ENCODE data around the gene ESRP2.

The ESRP2 gene

DNA sequence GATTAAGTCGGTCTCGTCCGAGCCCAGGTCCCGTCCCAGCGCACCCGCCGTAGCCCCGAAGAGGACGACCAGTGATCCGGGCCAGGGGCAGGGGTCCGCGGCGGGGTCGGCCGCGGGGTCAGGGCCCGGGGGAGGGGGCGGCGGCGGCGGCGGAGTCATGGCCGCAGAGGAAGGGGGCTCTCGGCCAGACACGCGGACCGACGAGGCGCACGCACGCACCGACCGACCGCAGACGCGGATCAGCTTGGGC, at the start of gene ESRP2:
ESRP2 (minus strand) TSS at position 241 of the 250 bp plus-strand sequence; CDS start at position 159, 82 bp downstream.
- Mint-ChIP-seq H3K27me3 (no peaks in the 10 kb centered on the region), H3K9me3 (no peaks in the 10 kb centered on the region), H3K36me3 (no peaks in the 10 kb centered on the region), H3K27ac (peak within 1 kb of the TSS; percentile 89), H3K4me3 (peak within 1 kb of the TSS; percentile 95), H3K4me1 (peaks cover 34% of the 10 kb centered on the region)

DNA sequence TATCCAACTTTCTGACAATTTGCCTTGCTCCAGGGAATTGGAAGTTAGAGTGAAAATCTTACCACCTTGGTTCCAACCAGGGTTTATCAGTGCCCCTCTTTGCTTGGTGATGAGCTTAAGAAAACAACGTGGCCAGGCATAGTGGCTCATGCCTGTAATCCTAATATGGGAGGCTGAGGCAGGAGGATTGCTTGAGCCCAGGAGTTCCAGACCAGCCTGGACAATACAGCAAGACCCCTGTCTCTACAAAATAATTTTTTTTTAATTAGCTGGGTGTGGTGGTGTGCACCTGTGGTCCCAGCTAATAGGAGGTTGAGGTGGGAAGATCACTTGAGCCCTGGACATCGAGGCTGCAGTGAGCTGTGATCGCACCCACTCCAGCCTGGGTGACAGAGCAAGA, 49.8 kb upstream of the ESRP2 start:
- Mint-ChIP-seq H3K9me3 (no peaks in the 10 kb centered on the region), H3K4me3 (peak overlapping the region; percentile 69), H3K36me3 (peaks cover 39% of the 10 kb centered on the region), H3K27me3 (no peaks in the 10 kb centered on the region), H3K27ac (peak overlapping the region; percentile 57), H3K4me1 (peaks cover 93% of the 10 kb centered on the region)

DNA sequence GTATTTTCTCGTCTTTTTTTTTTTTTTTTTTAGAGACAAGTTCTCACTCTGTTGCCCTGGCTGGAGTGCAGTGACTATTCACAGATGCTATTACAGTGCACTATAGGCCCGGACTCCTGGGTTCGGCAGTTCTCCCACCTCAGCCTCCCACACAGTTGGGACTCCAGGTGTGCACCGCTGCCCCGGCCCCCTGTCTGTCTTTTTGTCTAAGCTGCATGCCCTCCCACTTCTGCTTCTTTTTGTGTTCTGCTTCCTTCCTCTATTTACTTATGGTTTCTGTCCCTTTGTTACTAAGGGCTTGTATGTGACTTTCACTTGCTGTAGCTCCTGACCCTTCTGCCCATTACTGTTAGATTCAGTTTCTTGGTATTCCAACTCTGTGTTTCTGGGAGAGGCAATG, 48.9 kb upstream of the ESRP2 start:
- peaks cover 89% of the 10 kb centered on the region for H3K4me1 Mint-ChIP-seq
- no peaks in the 10 kb centered on the region for H3K27me3 Mint-ChIP-seq
- peak overlapping the region; percentile 81 for H3K27ac Mint-ChIP-seq
- peak overlapping the region; percentile 69 for H3K4me3 Mint-ChIP-seq
- H3K9me3 Mint-ChIP-seq: no peaks in the 10 kb centered on the region
- peaks cover 40% of the 10 kb centered on the region for H3K36me3 Mint-ChIP-seq

DNA sequence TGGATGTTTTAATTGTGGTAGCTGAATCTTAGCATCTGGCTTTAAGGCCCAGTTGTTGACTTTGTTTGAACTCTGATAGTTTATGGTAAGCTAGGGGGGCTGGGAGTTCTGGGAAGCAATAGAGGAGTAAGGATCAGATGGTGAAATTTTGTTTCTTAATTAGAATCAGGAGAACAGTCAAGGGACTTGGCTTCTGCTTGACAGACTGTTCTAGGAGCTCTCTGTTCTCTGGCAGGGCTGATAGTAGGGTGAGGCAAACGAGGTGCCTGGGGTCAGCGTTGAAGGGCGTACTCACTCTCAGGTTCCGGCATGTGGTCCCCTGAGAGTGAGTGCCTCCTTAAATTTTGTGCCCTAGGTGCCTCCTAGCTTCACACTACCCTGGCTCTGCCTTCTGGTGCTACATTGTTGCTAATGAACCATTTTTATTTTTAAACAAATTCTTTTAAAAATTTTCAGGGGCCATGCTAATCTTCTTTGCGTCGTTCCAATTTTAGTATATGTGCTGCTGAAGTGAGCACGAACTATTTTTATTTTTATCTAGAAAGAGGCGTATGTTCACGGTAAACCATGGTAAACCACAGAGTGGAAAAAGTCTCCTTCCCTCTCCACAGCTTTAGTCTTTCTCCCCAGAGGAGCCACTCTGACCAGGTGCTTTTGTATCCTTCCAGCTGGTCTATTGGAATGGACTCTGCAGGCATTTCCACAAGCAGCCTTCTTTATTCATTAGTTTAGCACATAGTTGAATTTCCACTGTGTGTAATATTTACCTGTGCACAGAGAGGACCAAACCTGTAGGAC, 48.1 kb upstream of the ESRP2 start:
- Mint-ChIP-seq H3K36me3 (peaks cover 40% of the 10 kb centered on the region), H3K9me3 (no peaks in the 10 kb centered on the region), H3K27me3 (no peaks in the 10 kb centered on the region), H3K27ac (peak overlapping the region; percentile 81), H3K4me1 (peaks cover 89% of the 10 kb centered on the region), H3K4me3 (peak overlapping the region; percentile 69)

DNA sequence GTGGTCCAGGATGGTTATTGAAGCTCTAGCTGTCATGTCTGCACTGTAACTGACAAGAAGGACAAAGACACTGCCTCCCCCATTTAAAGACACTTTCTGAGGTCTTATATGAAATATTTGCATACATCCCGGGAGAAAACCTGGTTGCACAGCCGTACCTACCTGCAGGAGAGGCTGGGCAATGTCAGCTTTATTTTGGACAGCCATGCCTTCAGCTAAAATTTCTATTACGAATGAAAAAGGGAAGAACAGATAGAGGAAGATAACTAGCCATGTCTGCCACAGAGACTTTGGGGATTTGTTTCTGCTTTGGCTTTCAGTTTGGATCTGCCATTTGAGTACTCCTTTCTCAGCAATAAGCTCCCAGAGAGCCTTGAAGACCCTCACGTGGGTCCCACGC, 47.4 kb upstream of the ESRP2 start:
- H3K4me3 Mint-ChIP-seq: peak overlapping the region; percentile 69
- H3K9me3 Mint-ChIP-seq: no peaks in the 10 kb centered on the region
- H3K4me1 Mint-ChIP-seq: peaks cover 88% of the 10 kb centered on the region
- H3K27ac Mint-ChIP-seq: peak overlapping the region; percentile 81
- peaks cover 40% of the 10 kb centered on the region for H3K36me3 Mint-ChIP-seq
- no peaks in the 10 kb centered on the region for H3K27me3 Mint-ChIP-seq

DNA sequence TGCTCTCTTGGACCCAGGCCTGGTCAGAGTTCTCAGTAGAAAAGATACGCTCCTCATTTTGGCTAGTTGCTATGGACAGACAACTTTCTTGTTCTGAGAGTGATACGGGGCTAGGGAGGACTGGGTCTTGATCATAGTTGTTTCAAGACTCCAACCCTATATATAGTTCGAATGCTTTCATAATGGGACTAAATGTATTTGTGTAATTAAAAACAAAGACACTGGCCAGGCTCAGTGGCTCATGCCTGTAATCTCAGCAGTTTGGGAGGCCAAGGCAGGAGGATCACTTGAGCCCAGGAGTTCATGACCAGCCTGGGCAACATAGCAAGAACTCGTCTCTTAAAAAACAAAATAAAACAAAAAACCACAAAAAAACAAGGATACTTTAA, 46.1 kb upstream of the ESRP2 start:
- peaks cover 34% of the 10 kb centered on the region for H3K36me3 Mint-ChIP-seq
- H3K27me3 Mint-ChIP-seq: no peaks in the 10 kb centered on the region
- H3K4me3 Mint-ChIP-seq: peak overlapping the region; percentile 64
- peak overlapping the region; percentile 88 for H3K27ac Mint-ChIP-seq
- H3K9me3 Mint-ChIP-seq: no peaks in the 10 kb centered on the region
- H3K4me1 Mint-ChIP-seq: peaks cover 75% of the 10 kb centered on the region

DNA sequence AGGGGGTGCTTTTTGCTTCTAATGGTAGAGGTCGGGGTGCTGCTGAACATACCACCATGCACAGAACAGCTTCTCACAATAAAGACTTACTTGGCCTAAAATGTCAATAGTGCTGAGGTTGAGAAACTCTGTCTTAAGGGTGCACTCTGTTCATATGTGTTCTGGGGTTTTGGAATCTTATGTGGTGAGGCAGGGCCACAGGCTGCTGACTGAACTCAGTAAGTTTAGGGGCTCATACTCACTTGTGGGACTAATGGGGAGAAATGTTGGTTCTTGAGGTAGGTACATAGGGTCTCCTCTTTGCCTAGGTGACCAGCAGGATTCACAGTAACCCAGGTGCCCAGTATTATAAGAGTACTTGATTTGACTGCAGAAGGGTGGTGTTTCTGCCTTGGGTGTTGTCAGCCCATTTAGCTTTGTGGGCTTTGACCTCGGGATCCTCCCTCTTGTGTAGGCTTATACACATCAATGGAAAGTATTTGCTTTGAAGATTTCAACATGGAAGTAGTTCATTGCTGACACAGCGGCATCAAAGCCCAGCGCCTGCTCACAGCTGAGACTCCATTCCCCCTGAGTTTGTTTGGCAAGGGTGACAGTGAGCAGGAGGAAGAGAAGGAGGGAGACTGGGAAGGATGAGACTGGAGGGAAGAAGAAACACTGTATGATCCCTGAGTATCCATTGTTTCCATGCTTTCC, 45.6 kb upstream of the ESRP2 start:
- peaks cover 71% of the 10 kb centered on the region for H3K4me1 Mint-ChIP-seq
- peak overlapping the region; percentile 88 for H3K27ac Mint-ChIP-seq
- peaks cover 32% of the 10 kb centered on the region for H3K36me3 Mint-ChIP-seq
- H3K27me3 Mint-ChIP-seq: no peaks in the 10 kb centered on the region
- H3K4me3 Mint-ChIP-seq: peak overlapping the region; percentile 64
- H3K9me3 Mint-ChIP-seq: no peaks in the 10 kb centered on the region

DNA sequence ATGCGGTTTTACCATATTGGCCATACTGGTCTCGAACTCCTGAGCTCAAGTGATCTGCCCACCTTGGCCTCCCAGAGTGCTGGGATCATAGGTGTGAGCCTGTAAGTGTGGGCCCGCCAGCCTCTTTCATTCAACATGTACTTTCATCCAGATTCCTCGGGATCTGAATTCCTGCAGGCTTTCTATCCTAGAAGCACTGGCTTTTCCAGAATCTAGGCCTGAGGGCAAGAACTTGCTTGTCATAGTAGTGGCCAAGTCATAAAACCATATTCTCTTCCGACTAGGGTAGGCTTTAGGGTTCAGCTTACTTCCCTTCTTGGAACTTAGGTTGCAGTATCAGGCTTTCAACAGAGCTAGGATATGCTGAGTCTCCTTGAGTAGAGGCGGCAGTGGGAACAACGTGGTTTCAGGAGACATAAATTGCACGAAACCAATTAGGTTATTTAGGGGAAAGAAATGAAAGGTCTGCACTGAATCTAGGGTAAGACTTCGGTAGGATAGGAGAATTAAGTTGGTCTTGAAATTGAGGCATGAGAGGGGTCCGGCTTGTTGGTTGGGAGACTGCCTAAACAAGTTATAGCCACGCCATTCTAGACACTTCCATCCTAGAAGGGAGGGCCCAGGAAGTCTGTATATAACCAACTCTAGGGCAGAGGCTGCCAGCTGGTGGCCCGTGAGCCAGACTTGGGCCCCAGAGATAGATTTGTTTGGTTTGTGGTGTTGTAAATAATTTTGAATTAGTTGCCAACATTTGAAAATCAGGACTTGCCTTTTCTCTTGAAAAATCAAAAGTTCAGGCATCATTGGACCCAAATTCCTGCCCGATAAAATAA, 44.0 kb upstream of the ESRP2 start:
- Mint-ChIP-seq H3K9me3 (no peaks in the 10 kb centered on the region), H3K27ac (peak overlapping the region; percentile 88), H3K4me1 (peaks cover 71% of the 10 kb centered on the region), H3K36me3 (peaks cover 32% of the 10 kb centered on the region), H3K27me3 (no peaks in the 10 kb centered on the region), H3K4me3 (peak overlapping the region; percentile 40)

DNA sequence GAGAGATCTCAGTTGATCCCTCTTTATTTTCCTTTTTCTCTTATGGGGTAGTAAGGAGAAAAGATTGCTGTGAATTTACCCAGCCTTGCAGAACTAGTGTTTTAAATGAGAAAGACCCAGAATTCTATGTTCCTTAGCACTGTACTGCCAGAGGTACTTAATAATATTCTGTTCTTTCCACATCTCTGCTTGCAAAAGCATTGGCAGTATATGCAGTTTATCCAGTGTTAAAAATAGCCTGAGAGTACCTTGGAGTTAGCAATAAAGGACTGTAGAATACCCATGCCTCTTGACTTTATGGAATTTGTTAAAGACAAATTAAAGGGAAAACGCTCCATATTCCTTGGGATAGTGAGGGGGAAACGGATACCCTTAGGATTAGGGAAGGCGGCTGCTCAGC, 40.3 kb upstream of the ESRP2 start:
- peak overlapping the region; percentile 73 for H3K4me3 Mint-ChIP-seq
- no peaks in the 10 kb centered on the region for H3K9me3 Mint-ChIP-seq
- H3K36me3 Mint-ChIP-seq: peaks cover 22% of the 10 kb centered on the region
- H3K4me1 Mint-ChIP-seq: peaks cover 67% of the 10 kb centered on the region
- H3K27me3 Mint-ChIP-seq: no peaks in the 10 kb centered on the region
- H3K27ac Mint-ChIP-seq: peak overlapping the region; percentile 76

DNA sequence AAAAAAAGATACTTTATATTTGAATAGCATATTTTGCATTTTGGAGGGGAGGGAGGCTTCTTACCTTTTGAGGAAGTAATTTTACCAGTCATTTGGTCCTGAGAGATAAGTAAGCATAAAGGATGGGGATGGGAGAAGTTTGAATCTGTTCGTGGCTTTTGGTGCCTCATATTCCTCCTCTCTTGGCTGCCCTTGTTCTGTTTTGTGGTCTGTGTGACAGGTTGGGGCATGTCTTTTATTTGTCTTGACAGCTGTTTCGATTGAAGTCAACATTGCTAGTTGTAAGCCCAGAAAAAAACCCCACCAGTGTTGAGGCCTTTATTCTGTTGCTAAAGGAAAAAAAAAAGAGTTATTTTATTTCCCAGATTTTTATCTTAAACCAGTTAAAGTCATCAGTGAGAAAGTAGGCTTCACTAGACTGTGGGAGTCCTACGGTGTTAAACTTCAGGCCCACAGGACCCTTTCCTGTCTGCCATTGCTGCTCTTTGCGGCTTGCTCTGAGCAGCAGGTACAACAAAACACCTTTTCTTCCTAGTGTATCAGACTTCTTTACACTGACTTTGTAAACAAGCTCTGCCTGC, 39.8 kb upstream of the ESRP2 start:
- H3K4me3 Mint-ChIP-seq: peak overlapping the region; percentile 73
- peaks cover 67% of the 10 kb centered on the region for H3K4me1 Mint-ChIP-seq
- H3K9me3 Mint-ChIP-seq: no peaks in the 10 kb centered on the region
- peaks cover 18% of the 10 kb centered on the region for H3K36me3 Mint-ChIP-seq
- peak overlapping the region; percentile 76 for H3K27ac Mint-ChIP-seq
- H3K27me3 Mint-ChIP-seq: no peaks in the 10 kb centered on the region

DNA sequence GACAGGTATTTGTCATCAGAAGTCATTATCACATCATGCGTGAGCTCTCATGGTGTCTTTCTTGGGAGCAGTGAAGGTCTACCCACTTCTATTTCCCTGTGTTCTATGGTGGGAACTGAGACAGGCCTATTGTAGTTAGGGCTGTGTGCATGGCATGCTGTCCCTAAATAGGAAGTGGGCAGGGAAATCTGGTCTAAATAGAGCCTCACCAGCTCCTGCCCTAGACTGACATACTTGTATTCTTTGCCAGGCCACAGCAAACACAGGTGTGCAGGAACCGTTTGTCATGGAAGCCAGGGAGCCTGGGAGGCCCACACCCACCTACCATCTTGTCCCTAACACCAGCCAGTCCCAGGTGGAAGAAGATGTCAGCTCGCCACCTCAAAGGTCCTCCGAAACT, 38.5 kb upstream of the ESRP2 start:
- Mint-ChIP-seq H3K27me3 (no peaks in the 10 kb centered on the region), H3K36me3 (peaks cover 14% of the 10 kb centered on the region), H3K4me3 (peak overlapping the region; percentile 73), H3K27ac (peak overlapping the region; percentile 87), H3K4me1 (peaks cover 71% of the 10 kb centered on the region), H3K9me3 (no peaks in the 10 kb centered on the region)

DNA sequence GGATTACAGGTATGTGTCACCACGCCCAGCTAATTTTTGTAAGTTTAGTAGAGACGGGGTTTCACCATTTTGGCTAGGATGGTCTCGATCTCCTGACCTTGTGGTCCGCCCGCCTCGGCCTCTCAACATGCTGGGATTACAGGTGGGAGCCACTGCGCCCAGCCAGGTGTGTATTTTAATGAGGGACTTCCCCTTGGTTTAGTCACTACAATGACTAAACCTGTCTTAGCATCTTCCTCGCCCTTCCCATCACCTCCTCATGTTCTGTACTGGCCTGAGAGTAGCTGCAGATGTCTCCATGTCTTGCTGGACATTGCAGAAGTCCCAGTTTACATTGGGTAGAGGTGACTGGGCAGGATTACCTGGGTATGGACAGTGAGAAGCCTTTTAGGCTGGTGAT, 38.0 kb upstream of the ESRP2 start:
- Mint-ChIP-seq H3K4me1 (peaks cover 73% of the 10 kb centered on the region), H3K36me3 (peaks cover 14% of the 10 kb centered on the region), H3K4me3 (peak overlapping the region; percentile 73), H3K27me3 (no peaks in the 10 kb centered on the region), H3K9me3 (no peaks in the 10 kb centered on the region), H3K27ac (peak overlapping the region; percentile 87)

DNA sequence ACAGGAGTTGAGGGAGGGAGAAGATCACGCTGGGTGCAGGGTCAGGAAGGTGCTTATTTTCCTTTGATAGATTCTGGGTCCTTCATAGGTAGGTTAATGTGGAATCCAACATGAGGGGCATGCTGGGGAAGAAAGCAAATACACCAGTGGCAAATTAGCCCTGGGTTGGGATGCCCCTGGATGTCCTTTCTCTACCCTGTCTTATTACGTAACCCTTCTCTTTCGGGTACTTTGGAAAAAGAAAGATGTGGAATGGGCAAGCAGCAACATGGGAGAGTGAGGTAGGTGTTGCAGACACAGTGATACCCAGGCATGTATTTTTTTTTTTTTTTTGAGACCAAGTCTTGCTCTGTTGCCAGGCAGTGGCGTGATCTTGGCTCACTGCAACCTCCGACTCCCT, 37.5 kb upstream of the ESRP2 start:
- Mint-ChIP-seq H3K9me3 (no peaks in the 10 kb centered on the region), H3K4me3 (peak overlapping the region; percentile 73), H3K27ac (peak overlapping the region; percentile 97), H3K4me1 (peaks cover 74% of the 10 kb centered on the region), H3K27me3 (no peaks in the 10 kb centered on the region), H3K36me3 (peaks cover 14% of the 10 kb centered on the region)

DNA sequence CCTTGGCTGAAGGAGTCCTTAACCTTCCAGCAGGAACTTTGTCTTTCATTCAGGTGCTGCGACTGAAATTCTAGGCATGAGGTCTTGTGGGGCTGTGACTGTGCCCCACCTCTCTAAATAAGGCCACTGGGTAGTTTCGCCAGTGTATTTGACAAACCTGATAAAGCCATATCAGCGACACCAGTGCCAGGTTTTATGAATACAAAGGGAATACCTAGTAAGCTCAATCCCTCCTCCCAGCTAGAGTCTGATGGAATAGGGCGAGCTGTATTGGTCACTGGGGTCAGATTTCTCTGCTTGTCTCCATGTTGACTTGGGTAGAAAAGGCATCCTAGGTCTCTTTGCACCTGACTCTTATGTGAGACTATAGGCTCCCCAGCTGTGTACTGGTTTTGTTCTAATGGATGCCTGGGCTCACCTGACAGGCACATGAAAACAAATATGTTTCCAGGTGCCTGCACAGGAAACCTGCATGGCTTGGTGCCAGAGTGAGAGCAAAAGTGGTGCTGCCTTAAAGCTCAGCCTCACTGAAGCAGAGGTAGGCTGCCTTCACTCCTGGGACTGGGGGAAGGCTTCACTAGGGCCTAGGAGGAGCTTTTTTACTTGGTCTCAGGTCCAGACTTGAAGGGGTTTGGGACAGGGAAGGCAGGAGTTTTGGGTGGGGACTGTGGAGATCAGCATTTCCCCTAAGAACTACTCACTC, 36.7 kb upstream of the ESRP2 start:
- H3K4me3 Mint-ChIP-seq: peak overlapping the region; percentile 73
- no peaks in the 10 kb centered on the region for H3K27me3 Mint-ChIP-seq
- no peaks in the 10 kb centered on the region for H3K9me3 Mint-ChIP-seq
- H3K27ac Mint-ChIP-seq: peak overlapping the region; percentile 97
- H3K4me1 Mint-ChIP-seq: peaks cover 82% of the 10 kb centered on the region
- H3K36me3 Mint-ChIP-seq: peaks cover 14% of the 10 kb centered on the region

DNA sequence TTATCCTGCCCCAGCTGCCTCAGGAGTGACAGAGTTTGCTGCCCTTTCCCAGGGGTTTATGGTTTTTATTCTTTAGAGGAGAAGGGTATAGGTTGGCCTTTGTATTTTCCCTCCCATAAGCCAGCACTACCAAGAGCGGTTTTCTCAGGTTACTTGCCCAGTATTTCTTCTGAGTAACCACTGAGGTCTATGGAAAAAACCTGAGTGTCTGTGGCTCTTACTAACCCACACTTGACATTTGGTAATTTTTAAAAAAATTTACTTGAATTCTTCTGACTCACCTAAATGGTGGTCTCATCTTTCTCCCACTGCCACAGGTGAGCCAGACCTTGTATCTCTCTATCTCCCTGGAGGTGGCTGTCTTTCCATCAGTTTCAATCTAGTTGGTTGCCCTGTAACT, 34.4 kb upstream of the ESRP2 start:
- Mint-ChIP-seq H3K4me3 (peak overlapping the region; percentile 27), H3K27ac (peak overlapping the region; percentile 87), H3K27me3 (no peaks in the 10 kb centered on the region), H3K4me1 (peaks cover 89% of the 10 kb centered on the region), H3K36me3 (peaks cover 14% of the 10 kb centered on the region), H3K9me3 (no peaks in the 10 kb centered on the region)
